ENCODE measurements around the gene TRMT44.
"Not testable (repeated sequence)": the region's sequence is repeated elsewhere in the genome, so short reads cannot be mapped to it uniquely, and the experiment has no call there.

The TRMT44 gene, protein sequence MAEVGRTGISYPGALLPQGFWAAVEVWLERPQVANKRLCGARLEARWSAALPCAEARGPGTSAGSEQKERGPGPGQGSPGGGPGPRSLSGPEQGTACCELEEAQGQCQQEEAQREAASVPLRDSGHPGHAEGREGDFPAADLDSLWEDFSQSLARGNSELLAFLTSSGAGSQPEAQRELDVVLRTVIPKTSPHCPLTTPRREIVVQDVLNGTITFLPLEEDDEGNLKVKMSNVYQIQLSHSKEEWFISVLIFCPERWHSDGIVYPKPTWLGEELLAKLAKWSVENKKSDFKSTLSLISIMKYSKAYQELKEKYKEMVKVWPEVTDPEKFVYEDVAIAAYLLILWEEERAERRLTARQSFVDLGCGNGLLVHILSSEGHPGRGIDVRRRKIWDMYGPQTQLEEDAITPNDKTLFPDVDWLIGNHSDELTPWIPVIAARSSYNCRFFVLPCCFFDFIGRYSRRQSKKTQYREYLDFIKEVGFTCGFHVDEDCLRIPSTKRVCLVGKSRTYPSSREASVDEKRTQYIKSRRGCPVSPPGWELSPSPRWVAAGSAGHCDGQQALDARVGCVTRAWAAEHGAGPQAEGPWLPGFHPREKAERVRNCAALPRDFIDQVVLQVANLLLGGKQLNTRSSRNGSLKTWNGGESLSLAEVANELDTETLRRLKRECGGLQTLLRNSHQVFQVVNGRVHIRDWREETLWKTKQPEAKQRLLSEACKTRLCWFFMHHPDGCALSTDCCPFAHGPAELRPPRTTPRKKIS

GRCh38 chr4:8440492-8441311, at the start of gene TRMT44, which contains the start of gene ACOX3:
TRMT44 (plus strand) TSS chr4:8440777; CDS start chr4:8440823, 46 bp downstream.
ACOX3 (minus strand) TSS chr4:8440723; CDS start chr4:8416521, 24,202 bp downstream.
- peak; percentile 97 to 99 for DNase-seq

GRCh38 chr4:8391071-8391470, 49.5 kb upstream of the TRMT44 start:
- no peak for DNase-seq

GRCh38 chr4:8391972-8392371, 48.6 kb upstream of the TRMT44 start:
- no peak for DNase-seq

DNA sequence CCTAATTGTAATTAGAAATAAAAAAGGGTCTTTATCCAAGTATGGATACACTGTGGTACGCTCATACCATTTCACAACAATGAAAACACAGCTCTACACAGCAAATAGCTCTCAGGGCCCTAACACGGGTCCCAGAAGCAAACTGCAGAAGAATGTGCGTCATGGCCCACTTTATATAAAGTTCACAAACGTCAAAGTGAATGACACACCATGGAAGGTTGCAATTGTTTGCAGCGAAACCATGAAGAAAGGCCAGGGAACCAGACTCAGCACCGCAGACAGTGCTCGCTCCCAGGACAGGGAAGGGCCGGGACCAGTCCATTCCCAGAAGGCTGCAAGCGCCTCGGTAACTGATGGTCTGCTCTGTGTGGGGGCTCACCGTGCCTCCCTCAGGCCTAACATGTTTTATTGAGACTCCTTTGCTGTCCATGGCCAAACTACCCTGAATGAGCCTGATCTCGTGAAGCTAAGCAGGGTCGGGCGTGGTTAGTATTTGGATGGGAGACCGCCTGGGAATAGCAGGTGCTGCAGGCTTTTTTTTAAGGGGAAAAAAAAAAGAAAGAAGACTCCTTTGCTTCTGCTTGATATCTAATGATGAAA, 47.9 kb upstream of the TRMT44 start:
- no peak for DNase-seq

DNA sequence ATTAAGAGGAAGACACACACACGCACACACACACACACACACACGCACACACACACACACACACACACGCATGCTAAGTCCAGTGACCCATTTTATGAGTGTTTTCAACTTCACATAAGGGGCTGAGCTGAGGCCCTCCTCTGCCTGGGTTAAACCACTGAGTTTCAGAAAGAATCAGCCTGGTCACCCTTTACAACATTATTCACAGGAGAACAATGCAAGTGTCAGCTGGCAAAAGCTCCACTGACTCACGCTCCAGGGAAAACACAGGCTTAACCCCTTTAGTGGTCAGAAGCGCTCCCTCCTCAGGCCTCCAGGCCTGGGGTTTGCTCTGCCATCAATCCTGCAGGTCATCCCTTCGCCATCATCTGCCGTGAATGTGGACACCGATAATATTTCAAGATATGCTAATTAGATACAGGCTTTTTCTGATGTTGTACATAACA, 47.0 kb upstream of the TRMT44 start:
- DNase-seq = no peak

- DNase-seq = no peak
These were observed 46.5 kb upstream of the TRMT44 start for GRCh38 chr4:8394061-8394519.

GRCh38 chr4:8394806-8395205, 45.8 kb upstream of the TRMT44 start:
- DNase-seq = no peak

DNA sequence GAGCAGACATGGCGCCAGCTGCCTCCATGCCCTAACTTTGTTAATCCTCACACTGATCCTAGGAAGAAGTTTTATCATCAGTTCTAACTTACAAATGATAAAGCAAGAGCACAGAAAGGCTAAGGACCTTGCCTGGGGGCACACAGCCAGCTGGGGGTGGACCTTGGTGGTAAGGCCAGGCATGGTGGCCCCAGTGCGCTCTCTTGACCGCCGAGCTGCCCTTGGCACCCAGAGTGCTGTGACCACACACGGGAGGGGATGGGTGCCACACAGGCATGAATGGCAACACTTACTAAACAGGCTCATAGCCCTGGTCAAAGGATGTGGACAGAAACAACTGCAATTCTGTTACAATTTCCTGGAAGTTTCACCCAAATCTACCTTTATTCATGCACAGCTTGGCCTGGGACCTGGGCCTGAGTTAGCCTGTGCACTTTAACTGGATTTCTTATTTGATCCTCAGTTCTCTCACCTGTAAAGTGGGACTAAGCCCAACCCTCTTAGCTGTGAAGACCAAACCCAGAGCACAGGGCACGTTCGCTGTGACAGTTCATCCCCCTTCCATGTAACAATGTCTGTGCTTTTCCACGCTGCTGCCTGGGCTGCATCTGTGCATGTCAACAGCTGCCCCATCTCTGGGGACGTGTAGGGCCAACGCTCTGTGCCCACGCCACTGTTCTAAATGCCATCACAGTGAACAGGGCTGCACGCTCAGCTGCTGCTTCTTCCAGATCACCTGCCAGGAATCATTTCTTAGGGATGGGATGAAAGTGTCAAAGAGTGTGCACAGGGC, 44.9 kb upstream of the TRMT44 start:
- DNase-seq = no peak

DNA sequence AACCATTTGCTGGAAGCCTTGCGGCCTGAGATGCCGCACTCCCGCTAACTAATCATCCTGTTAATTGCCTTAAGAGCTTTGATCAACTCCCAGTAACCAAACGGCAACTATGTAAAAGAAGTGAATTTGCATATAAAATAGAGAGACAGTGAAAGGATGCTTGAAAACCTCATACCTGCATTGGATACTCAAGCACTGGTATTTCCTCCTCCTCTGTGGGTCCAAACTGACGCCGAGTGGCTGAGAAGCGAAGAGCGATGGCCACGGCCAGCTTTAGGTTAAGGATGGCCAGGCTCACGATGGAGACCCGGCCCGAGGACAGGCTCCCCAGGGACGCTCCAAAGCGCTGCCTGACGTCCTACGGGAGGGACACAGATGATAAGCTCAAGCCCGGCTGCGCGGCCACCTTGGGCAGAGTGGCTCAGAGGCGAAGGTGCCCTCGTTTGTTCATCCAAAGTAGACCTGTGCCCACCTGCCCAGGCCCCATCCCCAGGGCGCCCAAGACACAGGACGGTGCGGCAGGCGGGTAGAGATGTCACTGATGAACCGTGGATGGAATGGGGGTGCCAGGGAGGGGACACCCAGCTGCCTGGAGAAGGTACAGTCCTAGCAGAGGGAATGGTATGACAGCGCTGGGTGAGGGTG, 43.7 kb upstream of the TRMT44 start:
- no peak for DNase-seq

DNA sequence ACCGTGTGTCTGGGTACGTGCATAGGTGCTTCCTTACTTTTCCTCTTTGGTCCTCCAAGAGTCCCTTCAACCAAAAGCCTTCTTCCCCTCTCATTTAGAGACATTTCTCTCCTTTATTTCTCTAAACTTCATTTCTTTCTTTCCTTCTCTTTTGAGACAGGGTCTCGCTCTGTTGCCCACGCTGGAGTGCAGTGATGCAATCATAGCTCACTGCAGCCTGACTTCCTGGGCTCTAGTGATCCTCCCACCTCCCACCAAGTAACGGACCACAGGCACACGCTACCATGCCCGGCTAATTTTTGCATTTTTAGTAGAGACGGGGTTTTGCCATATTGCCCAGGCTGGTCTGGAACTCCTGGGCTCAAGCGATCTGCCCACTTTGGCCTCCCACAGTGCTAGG, 42.2 kb upstream of the TRMT44 start:
- DNase-seq = no peak

DNA sequence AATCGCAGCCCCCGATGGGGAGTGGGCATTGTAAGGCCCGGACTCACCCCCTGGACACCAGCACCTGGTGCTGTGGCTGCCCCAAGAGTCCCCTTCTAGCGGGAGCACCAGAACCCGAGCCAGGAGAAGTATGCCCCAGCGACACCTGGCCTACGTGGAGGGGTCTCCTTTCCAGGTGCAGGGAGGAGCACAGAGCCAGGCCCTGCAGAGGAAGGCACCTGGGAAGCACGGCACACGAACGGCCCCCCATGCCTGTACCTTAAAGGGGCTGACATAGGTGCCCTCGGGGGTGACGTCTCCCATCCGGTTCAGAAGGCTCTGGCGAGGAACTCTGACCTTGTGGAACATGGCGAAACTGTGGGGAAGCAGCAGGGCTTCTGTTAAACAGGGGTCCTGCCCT, 41.3 kb upstream of the TRMT44 start:
- DNase-seq = no peak

DNA sequence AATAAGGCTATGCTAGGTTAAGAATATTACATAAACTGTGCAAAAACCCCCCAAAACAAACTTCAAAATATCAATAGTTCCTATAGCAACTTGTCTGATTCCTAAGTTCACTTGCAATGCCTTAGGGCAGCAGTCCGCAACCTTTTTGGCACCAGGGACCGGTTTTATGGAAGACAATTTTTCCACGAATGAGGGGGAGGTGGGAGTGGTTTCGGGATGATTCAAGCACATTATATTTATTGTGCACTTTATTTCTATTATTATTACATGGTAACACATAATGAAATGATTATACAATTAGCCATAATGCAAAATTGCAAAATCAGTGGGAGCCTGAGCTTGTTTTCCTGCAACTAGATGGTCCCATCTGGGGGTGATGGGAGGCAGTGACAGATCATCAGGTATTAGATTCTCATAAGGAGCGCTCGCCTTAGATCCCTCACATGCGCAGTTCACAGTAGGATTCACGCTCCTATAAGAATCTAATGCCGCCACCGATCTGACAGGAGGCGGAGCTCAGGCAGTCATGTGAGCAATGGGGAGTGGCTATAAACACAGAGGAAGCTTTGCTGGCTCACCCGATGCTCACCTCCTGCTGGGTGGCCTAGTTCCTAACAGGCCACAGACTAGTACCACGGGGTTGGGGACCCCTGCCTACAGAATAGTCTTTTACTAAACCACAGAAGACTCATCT, 39.8 kb upstream of the TRMT44 start:
- no peak for DNase-seq

- DNase-seq = no peak
These were observed 38.9 kb upstream of the TRMT44 start for GRCh38 chr4:8401665-8402064.

DNA sequence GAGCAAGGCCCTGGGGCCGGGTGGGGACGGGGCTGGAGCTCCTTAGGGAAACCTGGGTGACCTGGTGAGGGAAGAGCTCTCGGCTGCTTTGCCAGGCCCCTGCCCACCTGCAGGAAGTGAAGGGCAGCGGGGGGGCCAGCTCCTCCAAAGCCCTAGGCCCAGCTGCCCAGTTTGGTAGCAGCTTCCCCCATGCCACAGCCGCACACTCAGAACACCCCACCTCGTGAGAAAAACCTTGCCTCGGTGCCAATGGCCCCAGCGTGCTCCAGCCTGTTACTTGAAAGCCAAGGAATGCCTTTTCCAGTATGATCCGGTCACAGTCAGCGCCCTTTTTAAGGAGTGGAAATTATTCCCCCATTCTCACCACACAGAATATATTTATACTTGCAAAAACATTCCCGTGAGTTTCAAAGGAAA, 38.4 kb upstream of the TRMT44 start:
- no peak for DNase-seq

GRCh38 chr4:8402640-8403039, 37.9 kb upstream of the TRMT44 start:
- no peak for DNase-seq

GRCh38 chr4:8403173-8403753, 37.3 kb upstream of the TRMT44 start:
- peak; percentile 56 to 62 for DNase-seq

DNA sequence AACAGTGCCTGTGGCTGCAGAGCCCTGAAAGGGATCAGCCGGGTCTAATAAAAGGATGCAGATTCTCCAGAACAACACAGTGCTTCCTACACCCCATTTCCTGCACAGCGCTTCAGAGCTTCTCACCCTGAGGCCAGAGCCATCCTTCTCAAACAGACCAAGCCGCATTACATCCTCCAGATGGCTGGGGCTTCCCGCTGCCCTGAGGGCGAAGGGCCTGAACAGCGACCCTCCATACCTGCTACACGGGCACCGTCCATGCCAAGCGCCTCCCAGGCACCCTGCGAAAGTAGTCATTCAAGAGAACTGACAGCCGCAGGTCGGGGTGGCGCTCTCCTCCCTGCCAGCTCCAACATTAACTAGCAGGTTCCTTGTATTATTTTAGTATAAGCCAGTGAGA, 36.6 kb upstream of the TRMT44 start:
- no peak for DNase-seq

- no peak for DNase-seq
These were observed 35.6 kb upstream of the TRMT44 start for GRCh38 chr4:8404791-8405515.

GRCh38 chr4:8405516-8405875, 35.1 kb upstream of the TRMT44 start:
- no peak for DNase-seq

DNA sequence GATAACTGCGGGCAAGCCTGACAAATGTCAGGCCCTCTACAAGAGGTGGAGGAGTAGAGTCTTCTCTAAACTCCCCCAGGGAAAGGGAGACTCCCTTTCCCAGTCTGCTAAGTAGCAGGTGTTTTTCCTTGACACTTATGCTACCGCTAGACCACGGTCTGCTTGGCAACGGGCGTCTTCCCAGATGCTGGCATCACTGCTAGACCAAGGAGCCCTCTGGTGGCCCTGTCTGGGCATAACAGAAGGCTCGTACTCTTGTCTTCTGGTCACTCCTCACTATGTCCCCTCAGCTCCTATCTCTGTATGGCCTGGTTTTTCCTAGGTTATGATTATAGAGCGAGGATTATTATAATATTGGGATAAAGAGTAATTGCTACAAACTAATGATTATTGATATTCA, 33.7 kb upstream of the TRMT44 start:
- DNase-seq = not testable (repeated sequence)
